ENCODE results near the gene PLXNA4.

DNA sequence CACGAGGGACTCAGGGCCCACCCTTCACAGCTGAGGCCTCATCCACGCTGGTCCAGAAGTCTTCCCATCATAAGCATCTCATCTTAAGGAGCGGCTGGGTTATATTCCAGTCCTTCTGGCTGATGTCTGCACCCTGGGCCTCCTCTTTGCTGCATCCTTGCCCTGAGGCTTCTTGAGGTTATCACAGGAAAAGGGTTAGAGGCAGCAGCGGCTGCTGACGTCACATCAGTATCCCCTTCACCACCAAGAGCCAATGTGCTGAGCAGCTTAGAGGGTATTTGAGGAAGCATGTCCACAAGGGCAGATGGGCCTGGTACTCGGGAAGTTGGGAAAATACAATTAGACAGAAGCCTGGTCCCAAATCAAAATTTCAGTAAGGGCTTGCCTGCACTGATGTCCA, 125.1 kb downstream of the PLXNA4 start:
- TF ChIP-seq, protein P1, sequence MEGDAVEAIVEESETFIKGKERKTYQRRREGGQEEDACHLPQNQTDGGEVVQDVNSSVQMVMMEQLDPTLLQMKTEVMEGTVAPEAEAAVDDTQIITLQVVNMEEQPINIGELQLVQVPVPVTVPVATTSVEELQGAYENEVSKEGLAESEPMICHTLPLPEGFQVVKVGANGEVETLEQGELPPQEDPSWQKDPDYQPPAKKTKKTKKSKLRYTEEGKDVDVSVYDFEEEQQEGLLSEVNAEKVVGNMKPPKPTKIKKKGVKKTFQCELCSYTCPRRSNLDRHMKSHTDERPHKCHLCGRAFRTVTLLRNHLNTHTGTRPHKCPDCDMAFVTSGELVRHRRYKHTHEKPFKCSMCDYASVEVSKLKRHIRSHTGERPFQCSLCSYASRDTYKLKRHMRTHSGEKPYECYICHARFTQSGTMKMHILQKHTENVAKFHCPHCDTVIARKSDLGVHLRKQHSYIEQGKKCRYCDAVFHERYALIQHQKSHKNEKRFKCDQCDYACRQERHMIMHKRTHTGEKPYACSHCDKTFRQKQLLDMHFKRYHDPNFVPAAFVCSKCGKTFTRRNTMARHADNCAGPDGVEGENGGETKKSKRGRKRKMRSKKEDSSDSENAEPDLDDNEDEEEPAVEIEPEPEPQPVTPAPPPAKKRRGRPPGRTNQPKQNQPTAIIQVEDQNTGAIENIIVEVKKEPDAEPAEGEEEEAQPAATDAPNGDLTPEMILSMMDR (IDR thresholded peaks at IDR 0.05; ENCODE audit: low read depth, low read length, missing input control), result no peak
- TF ChIP-seq GABPA (IDR thresholded peaks at IDR 0.05 in 1 of 2, conservative IDR thresholded peaks at IDR 0.05 in 1 of 2) (no peak), JUND (IDR thresholded peaks at IDR 0.05) (no peak), YY1 (IDR thresholded peaks at IDR 0.05) (no peak), MAX (IDR thresholded peaks at IDR 0.05) (no peak), REST (IDR thresholded peaks at IDR 0.05) (no peak), TAF1 (conservative IDR thresholded peaks at IDR 0.05) (no peak), EGR1 (IDR thresholded peaks at IDR 0.05; ENCODE audit: low read depth in 2 of 2) (no peak), FOXA1 (IDR thresholded peaks at IDR 0.05) (no peak), RXRA (IDR thresholded peaks at IDR 0.05) (no peak)
- TF ChIP-seq, protein P2, sequence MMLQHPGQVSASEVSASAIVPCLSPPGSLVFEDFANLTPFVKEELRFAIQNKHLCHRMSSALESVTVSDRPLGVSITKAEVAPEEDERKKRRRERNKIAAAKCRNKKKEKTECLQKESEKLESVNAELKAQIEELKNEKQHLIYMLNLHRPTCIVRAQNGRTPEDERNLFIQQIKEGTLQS (IDR thresholded peaks at IDR 0.05), result no peak
- TF ChIP-seq, protein P3, sequence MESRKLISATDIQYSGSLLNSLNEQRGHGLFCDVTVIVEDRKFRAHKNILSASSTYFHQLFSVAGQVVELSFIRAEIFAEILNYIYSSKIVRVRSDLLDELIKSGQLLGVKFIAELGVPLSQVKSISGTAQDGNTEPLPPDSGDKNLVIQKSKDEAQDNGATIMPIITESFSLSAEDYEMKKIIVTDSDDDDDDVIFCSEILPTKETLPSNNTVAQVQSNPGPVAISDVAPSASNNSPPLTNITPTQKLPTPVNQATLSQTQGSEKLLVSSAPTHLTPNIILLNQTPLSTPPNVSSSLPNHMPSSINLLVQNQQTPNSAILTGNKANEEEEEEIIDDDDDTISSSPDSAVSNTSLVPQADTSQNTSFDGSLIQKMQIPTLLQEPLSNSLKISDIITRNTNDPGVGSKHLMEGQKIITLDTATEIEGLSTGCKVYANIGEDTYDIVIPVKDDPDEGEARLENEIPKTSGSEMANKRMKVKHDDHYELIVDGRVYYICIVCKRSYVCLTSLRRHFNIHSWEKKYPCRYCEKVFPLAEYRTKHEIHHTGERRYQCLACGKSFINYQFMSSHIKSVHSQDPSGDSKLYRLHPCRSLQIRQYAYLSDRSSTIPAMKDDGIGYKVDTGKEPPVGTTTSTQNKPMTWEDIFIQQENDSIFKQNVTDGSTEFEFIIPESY (IDR thresholded peaks at IDR 0.05), result no peak
